H9 (cell line): ENCODE results near the gene NTNG2. TPM values are rescaled to one million over a fixed set of nuclear protein-coding genes. Genes with fewer than 3 reads are reported as not detected.

Source experiments
- DNase-seq: peaks from one replicate; pipeline ENCODE4 v3.0.0-alpha.2; 2017
- H2AFZ ChIP-seq: one replicate; pipeline ENCODE4 v1.6.1; 2013; ENCODE audit warnings: mild to moderate bottlenecking, low read length, control low read depth, moderate library complexity
- H2AK5ac ChIP-seq: 2 replicates; pipeline ENCODE4 v1.6.1; 2013; ENCODE audit warnings: low read length, control low read depth, mixed read lengths; ENCODE audit not compliant: insufficient read length
- H2BK120ac ChIP-seq: one replicate; pipeline ENCODE4 v1.6.1; 2013; ENCODE audit warnings: low read depth, mild to moderate bottlenecking, low read length, control low read depth, inconsistent platforms; ENCODE audit not compliant: poor library complexity, severe bottlenecking
- H2BK12ac ChIP-seq: 2 replicates; pipeline ENCODE4 v1.6.1; 2013; ENCODE audit warnings: low read length, control low read depth, mixed read lengths, low read depth; ENCODE audit not compliant: insufficient read length
- H2BK15ac ChIP-seq: 2 replicates; pipeline ENCODE4 v1.6.1; 2013; ENCODE audit warnings: low read depth, low read length, control low read depth
- H2BK20ac ChIP-seq: one replicate; pipeline ENCODE4 v1.6.1; 2013; ENCODE audit warnings: low read depth, mild to moderate bottlenecking, low read length, control low read depth, inconsistent platforms; ENCODE audit not compliant: poor library complexity, severe bottlenecking
- H2BK5ac ChIP-seq: 2 replicates; pipeline ENCODE4 v1.6.1; 2013; ENCODE audit warnings: low read length, control low read depth, mixed read lengths; ENCODE audit not compliant: insufficient read length
- H3K14ac ChIP-seq: 2 replicates; pipeline ENCODE4 v1.6.1; 2013; ENCODE audit warnings: low read length, control low read depth; ENCODE audit not compliant: insufficient read depth
- H3K18ac ChIP-seq: 2 replicates; pipeline ENCODE4 v1.6.1; 2013; ENCODE audit warnings: low read depth, mild to moderate bottlenecking, mixed read lengths, low read length, control low read depth; ENCODE audit not compliant: insufficient read length
- H3K23ac ChIP-seq: 2 replicates; pipeline ENCODE4 v1.6.1; 2013; ENCODE audit warnings: low read length, control low read depth, mixed read lengths, low read depth; ENCODE audit not compliant: insufficient read length
- H3K23me2 ChIP-seq: 2 replicates; pipeline ENCODE4 v1.6.1; 2013; ENCODE audit warnings: low read depth, mild to moderate bottlenecking, mixed read lengths, low read length, control low read depth; ENCODE audit not compliant: insufficient read length, poor library complexity, severe bottlenecking
- H3K27ac ChIP-seq: 2 replicates; pipeline ENCODE4 v1.5.1; 2013; ENCODE audit warnings: low read length, control low read depth, mixed read lengths, low read depth; ENCODE audit not compliant: insufficient read length
- H3K27me3 ChIP-seq: 2 replicates; pipeline ENCODE4 v1.6.1; 2013; ENCODE audit warnings: low read length, control low read depth, inconsistent platforms; ENCODE audit not compliant: insufficient read depth
- H3K4ac ChIP-seq: 2 replicates; pipeline ENCODE4 v1.6.1; 2013; ENCODE audit warnings: low read depth, mild to moderate bottlenecking, control low read depth, inconsistent platforms, low read length, moderate library complexity
- H3K4me1 ChIP-seq: 2 replicates; pipeline ENCODE4 v1.6.1; 2013; ENCODE audit warnings: low read length, control low read depth, inconsistent platforms; ENCODE audit not compliant: insufficient read depth
- H3K4me2 ChIP-seq: 2 replicates; pipeline ENCODE4 v1.6.1; 2013; ENCODE audit warnings: low read length, control low read depth, mixed read lengths; ENCODE audit not compliant: insufficient read length, insufficient read depth
- H3K56ac ChIP-seq: 2 replicates; pipeline ENCODE4 v1.6.1; 2013; ENCODE audit warnings: low read depth, mild to moderate bottlenecking, mixed read lengths, low read length, control low read depth; ENCODE audit not compliant: insufficient read length
- H3K79me1 ChIP-seq: 2 replicates; pipeline ENCODE4 v1.6.1; 2013; ENCODE audit warnings: low read depth, mild to moderate bottlenecking, moderate library complexity, low read length, control low read depth, inconsistent platforms; ENCODE audit not compliant: insufficient read depth, poor library complexity, severe bottlenecking
- H3K79me2 ChIP-seq: 2 replicates; pipeline ENCODE4 v1.6.1; 2013; ENCODE audit warnings: low read length, control low read depth, inconsistent platforms; ENCODE audit not compliant: insufficient read depth
- H3K9ac ChIP-seq: 2 replicates; pipeline ENCODE4 v1.6.1; 2013; ENCODE audit warnings: low read length, control low read depth, mixed read lengths; ENCODE audit not compliant: insufficient read length; ENCODE audit errors: extremely low read depth
- H3K9me3 ChIP-seq: one replicate; pipeline ENCODE4 v1.6.1; 2013; ENCODE audit warnings: low read depth, low read length, inconsistent platforms; ENCODE audit not compliant: control insufficient read depth
- H3T11ph ChIP-seq: one replicate; pipeline ENCODE4 v1.6.1; 2013; ENCODE audit warnings: mild to moderate bottlenecking, low read length, control low read depth, inconsistent platforms
- H4K20me1 ChIP-seq: one replicate; pipeline ENCODE4 v1.6.1; 2013; ENCODE audit not compliant: control insufficient read depth, insufficient read length, insufficient read depth
- H4K5ac ChIP-seq: 2 replicates; pipeline ENCODE4 v1.6.1; 2013; ENCODE audit warnings: low read depth, mild to moderate bottlenecking, mixed read lengths, low read length, control low read depth; ENCODE audit not compliant: insufficient read length
- H4K8ac ChIP-seq: replicated peaks from 2 replicates; pipeline ENCODE4 v1.6.1; 2013; ENCODE audit warnings: low read length, control low read depth, mixed read lengths, low read depth; ENCODE audit not compliant: insufficient read length
- H4K91ac ChIP-seq: 2 replicates; pipeline ENCODE4 v1.6.1; 2013; ENCODE audit warnings: low read depth, mild to moderate bottlenecking, moderate library complexity, mixed read lengths, low read length, control low read depth; ENCODE audit not compliant: insufficient read length
- H3K27ac Mint-ChIP-seq, 3 experiments: 2 replicates in 2 of 3; 3 replicates in 1 of 3; pipeline ENCODE4 v1.8.0; 2020 to 2021; ENCODE audit warnings: mixed read lengths in 3 of 3, mild to moderate bottlenecking in 1 of 3, moderate library complexity in 1 of 3
- H3K27me3 Mint-ChIP-seq: 2 replicates; pipeline ENCODE4 v1.8.0; 2021; ENCODE audit warnings: low read depth, mild to moderate bottlenecking, moderate library complexity, mixed read lengths
- H3K36me3 Mint-ChIP-seq, 3 experiments: 2 replicates in 2 of 3; 3 replicates in 1 of 3; pipeline ENCODE4 v1.8.0; 2020 to 2021; ENCODE audit warnings: low read depth in 3 of 3, mixed read lengths in 3 of 3; ENCODE audit not compliant: insufficient read depth in 1 of 3
- H3K4me1 Mint-ChIP-seq, 2 experiments: 2 replicates each; pipeline ENCODE4 v1.8.0; 2020; ENCODE audit warnings: mixed read lengths in 2 of 2
- H3K4me3 Mint-ChIP-seq, 2 experiments: 2 replicates in 1 of 2; 3 replicates in 1 of 2; pipeline ENCODE4 v1.8.0; 2020 to 2021; ENCODE audit warnings: mild to moderate bottlenecking in 2 of 2, mixed read lengths in 2 of 2, moderate library complexity in 1 of 2
- H3K9me3 Mint-ChIP-seq, 2 experiments: 2 replicates in 1 of 2; 3 replicates in 1 of 2; pipeline ENCODE4 v1.8.0; 2020; ENCODE audit warnings: mild to moderate bottlenecking in 2 of 2, mixed read lengths in 2 of 2, moderate library complexity in 1 of 2
- CTCF ChIP-seq: fragments of 200-600 bp; sonication (generic); conservative IDR thresholded peaks from 3 replicates; pipeline ENCODE4 v1.8.0; 2021; ENCODE audit warnings: antibody characterized with exemption, mild to moderate bottlenecking
- WGBS: extraction: QIAGEN DNeasy Blood & Tissue Kit; methylation state at CpG from one replicate; pipeline ENCODE4 v1.1.7; 2013; ENCODE audit warnings: missing lambda C conversion rate, low lambda C conversion rate, mixed read lengths; ENCODE audit not compliant: insufficient read length; ENCODE audit errors: extremely low coverage; 5-methylcytosine and 5-hydroxymethylcytosine counted together
- total RNA-seq: library from RNA; stranded (reverse); gene quantifications from 2 replicates; pipeline ENCODE4 v1.2.1, GENCODE V29; 2021

NTNG2 gene
- total RNA-seq, 1 experiment from 2014 or later, result 0.52 TPM

GRCh38 chr9:132141344-132141947 lies 20.4 kb upstream of the NTNG2 start:
- H3K79me1 ChIP-seq, result no peaks in the 10 kb centered on the region
- no peak overlapping the region for H2BK120ac ChIP-seq
- H3K27me3 ChIP-seq, result no peaks in the 10 kb centered on the region; the same call in 1 of the 2 replicates
- DNase-seq, result no peak
- Mint-ChIP-seq H3K9me3 (no peaks in the 10 kb centered on the region; a peak in 1 of 5 replicates), H3K4me3 (peak overlapping the region; percentile 65 to 81), H3K36me3 (no peaks in the 10 kb centered on the region), H3K27me3 (peaks cover 41% of the 10 kb centered on the region), H3K4me1 (peaks cover 25 to 58% of the 10 kb centered on the region in 2 experiments), H3K27ac (peak overlapping the region in 1 of 3 experiments; percentile 85; a peak in 3 of 7 replicates)
- H2BK20ac ChIP-seq, result no peak overlapping the region
- peak overlapping the region; percentile 97 for H2AFZ ChIP-seq
- no peaks in the 10 kb centered on the region; the same call in 1 of the 2 replicates for H3K4me1 ChIP-seq
- no peak overlapping the region for H3K56ac ChIP-seq
- H3K18ac ChIP-seq, result peak overlapping the region; percentile 72
- no peak overlapping the region for H2BK12ac ChIP-seq
- H3T11ph ChIP-seq, result no peak overlapping the region
- H4K5ac ChIP-seq, result no peak overlapping the region
- H3K23ac ChIP-seq, result no peak overlapping the region
- no peak overlapping the region for H3K4ac ChIP-seq
- H3K9ac ChIP-seq, result peak overlapping the region; percentile 18
- no peak overlapping the region for H4K91ac ChIP-seq
- H3K27ac ChIP-seq, result no peak overlapping the region
- no CpG with 5 or more reads among the region's 24 CpGs for WGBS
- H2BK5ac ChIP-seq, result no peak overlapping the region
- H2AK5ac ChIP-seq, result no peak overlapping the region
- H3K23me2 ChIP-seq, result peaks cover 7% of the 10 kb centered on the region
- no peaks in the 10 kb centered on the region for H3K79me2 ChIP-seq
- no peak for TF ChIP-seq CTCF
- H3K9me3 ChIP-seq, result no peaks in the 10 kb centered on the region
- peak overlapping the region; percentile 91 for H3K4me2 ChIP-seq
- no peak overlapping the region for H4K8ac ChIP-seq
- H3K14ac ChIP-seq, result peak overlapping the region; percentile 64
- no peaks in the 10 kb centered on the region for H4K20me1 ChIP-seq
- peak overlapping the region; percentile 58; the same call in 1 of the 2 replicates for H2BK15ac ChIP-seq
